OCI-LY3 (cell line): ENCODE measurements around the gene CYSTM1.

ENCODE experiments used
- EZH2phosphoT487 ChIP-seq: fragments of 200-600 bp; shearing (Covaris generic); IDR thresholded peaks from 2 replicates; pipeline ENCODE4 v1.6.1; 2018; ENCODE audit warnings: antibody characterized with exemption, mixed run types, low read depth
- TF ChIP-seq, protein P1 (sequence below): fragments of 200-600, 300-600 bp; sonication (generic); IDR thresholded peaks from 2 replicates; pipeline ENCODE4 v1.5.1; 2014; ENCODE audit warnings: antibody characterized with exemption, low read length, low read depth

DNA sequence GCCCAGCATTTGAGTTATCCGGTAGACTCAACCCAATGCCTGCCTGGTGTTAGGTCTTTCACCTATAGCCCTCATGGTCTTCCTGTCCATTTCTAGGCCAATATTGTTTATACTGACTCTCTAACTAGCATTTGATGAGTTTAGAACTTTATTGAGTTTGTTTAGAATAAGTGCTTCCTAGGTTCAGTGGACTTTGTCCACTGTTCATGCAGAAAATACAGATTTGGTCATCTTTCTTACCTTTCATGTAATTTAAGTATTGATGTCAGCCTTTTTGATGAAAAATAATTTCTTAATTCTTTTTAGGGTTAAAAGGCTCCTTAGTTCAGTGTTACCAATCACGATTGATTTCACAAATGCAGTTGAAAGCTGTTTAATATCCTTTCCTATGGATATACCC is 22.0 kb downstream of the CYSTM1 start:
- TF ChIP-seq, protein P1, sequence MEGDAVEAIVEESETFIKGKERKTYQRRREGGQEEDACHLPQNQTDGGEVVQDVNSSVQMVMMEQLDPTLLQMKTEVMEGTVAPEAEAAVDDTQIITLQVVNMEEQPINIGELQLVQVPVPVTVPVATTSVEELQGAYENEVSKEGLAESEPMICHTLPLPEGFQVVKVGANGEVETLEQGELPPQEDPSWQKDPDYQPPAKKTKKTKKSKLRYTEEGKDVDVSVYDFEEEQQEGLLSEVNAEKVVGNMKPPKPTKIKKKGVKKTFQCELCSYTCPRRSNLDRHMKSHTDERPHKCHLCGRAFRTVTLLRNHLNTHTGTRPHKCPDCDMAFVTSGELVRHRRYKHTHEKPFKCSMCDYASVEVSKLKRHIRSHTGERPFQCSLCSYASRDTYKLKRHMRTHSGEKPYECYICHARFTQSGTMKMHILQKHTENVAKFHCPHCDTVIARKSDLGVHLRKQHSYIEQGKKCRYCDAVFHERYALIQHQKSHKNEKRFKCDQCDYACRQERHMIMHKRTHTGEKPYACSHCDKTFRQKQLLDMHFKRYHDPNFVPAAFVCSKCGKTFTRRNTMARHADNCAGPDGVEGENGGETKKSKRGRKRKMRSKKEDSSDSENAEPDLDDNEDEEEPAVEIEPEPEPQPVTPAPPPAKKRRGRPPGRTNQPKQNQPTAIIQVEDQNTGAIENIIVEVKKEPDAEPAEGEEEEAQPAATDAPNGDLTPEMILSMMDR = no peak
- TF ChIP-seq EZH2phosphoT487 = no peak
